ENCODE data around the gene HDAC9.

HDAC9 gene

DNA sequence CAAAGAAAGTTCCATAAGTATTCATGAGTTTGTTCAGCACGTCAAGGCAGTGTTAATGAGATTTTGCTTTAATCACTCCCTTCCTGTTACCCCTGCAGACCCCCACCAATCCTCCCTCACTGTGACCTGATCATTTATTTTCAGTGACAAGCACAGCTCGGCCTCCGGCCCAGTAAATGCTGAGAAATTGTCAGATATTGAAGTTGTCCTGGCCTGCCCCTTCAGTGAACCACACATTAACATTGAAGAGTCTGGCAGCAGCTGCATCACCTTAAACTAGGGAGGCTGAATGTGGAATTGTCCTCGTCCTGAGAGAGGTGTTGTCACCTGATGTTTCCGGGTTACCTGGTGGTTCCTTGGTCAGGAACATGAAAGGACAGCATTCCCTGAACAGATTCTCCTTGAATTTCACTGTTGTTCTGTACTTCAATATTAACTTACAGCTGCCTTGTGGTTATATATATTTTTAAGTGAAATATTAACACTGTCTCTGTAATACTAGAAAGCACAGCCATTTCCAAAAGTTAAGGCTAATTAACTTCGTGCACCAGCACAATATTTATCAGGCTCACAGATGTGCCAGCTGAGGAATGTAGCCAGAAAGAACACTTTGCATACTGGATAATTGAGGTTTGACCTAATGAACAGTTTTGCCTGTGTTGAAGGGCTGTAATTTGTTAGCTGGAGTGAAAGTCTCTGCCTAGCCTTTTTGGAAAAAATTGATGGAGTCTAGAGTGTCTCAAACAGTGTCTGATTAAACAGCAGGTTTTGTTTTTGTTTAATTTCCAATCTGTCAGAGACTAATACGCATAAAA, 265.3 kb downstream of the HDAC9 start:
- H3K27me3 ChIP-seq (ENCODE audit: control insufficient read depth, insufficient read depth, low read length): no peaks in the 10 kb centered on the region
- H3K36me3 ChIP-seq (ENCODE audit: control insufficient read depth, insufficient read depth, low read length): no peaks in the 10 kb centered on the region
- H3K4me3 ChIP-seq (ENCODE audit: low read depth, low read length): no peak overlapping the region
- no peak overlapping the region for H3K9ac ChIP-seq (ENCODE audit: low read depth, low read length)
- H3K27ac ChIP-seq (ENCODE audit: low read depth, low read length): no peak overlapping the region
- H3K9me3 ChIP-seq (ENCODE audit: control insufficient read depth, insufficient read depth, low read length): no peaks in the 10 kb centered on the region
- peaks cover 10% of the 10 kb centered on the region; the same call in 1 of the 2 replicates for H3K4me1 ChIP-seq (ENCODE audit: control insufficient read depth, insufficient read depth, low read length)

- Histone ChIP-seq H3K36me3 (ENCODE audit: control insufficient read depth, insufficient read depth, low read length) (no peaks in the 10 kb centered on the region), H3K9me3 (ENCODE audit: control insufficient read depth, insufficient read depth, low read length) (no peaks in the 10 kb centered on the region), H3K9ac (ENCODE audit: low read depth, low read length) (no peak overlapping the region), H3K4me3 (ENCODE audit: low read depth, low read length) (no peak overlapping the region), H3K27me3 (ENCODE audit: control insufficient read depth, insufficient read depth, low read length) (no peaks in the 10 kb centered on the region), H3K27ac (ENCODE audit: low read depth, low read length) (no peak overlapping the region), H3K4me1 (ENCODE audit: control insufficient read depth, insufficient read depth, low read length) (peaks cover 10% of the 10 kb centered on the region; the same call in 1 of the 2 replicates)
Measured at GRCh38 chr7:18762189-18762588, 266.6 kb downstream of the HDAC9 start.

GRCh38 chr7:18768256-18768655, 272.7 kb downstream of the HDAC9 start:
- Histone ChIP-seq H3K36me3 (ENCODE audit: control insufficient read depth, insufficient read depth, low read length) (no peaks in the 10 kb centered on the region), H3K4me1 (ENCODE audit: control insufficient read depth, insufficient read depth, low read length) (no peaks in the 10 kb centered on the region), H3K4me3 (ENCODE audit: low read depth, low read length) (no peak overlapping the region), H3K9me3 (ENCODE audit: control insufficient read depth, insufficient read depth, low read length) (no peaks in the 10 kb centered on the region), H3K27me3 (ENCODE audit: control insufficient read depth, insufficient read depth, low read length) (no peaks in the 10 kb centered on the region), H3K9ac (ENCODE audit: low read depth, low read length) (no peak overlapping the region), H3K27ac (ENCODE audit: low read depth, low read length) (no peak overlapping the region)

- Histone ChIP-seq H3K4me3 (ENCODE audit: low read depth, low read length) (no peak overlapping the region), H3K9me3 (ENCODE audit: control insufficient read depth, insufficient read depth, low read length) (no peaks in the 10 kb centered on the region), H3K9ac (ENCODE audit: low read depth, low read length) (no peak overlapping the region), H3K27ac (ENCODE audit: low read depth, low read length) (no peak overlapping the region), H3K4me1 (ENCODE audit: control insufficient read depth, insufficient read depth, low read length) (no peaks in the 10 kb centered on the region), H3K27me3 (ENCODE audit: control insufficient read depth, insufficient read depth, low read length) (no peaks in the 10 kb centered on the region), H3K36me3 (ENCODE audit: control insufficient read depth, insufficient read depth, low read length) (no peaks in the 10 kb centered on the region)
Measured at GRCh38 chr7:18770154-18770811, 274.7 kb downstream of the HDAC9 start.

DNA sequence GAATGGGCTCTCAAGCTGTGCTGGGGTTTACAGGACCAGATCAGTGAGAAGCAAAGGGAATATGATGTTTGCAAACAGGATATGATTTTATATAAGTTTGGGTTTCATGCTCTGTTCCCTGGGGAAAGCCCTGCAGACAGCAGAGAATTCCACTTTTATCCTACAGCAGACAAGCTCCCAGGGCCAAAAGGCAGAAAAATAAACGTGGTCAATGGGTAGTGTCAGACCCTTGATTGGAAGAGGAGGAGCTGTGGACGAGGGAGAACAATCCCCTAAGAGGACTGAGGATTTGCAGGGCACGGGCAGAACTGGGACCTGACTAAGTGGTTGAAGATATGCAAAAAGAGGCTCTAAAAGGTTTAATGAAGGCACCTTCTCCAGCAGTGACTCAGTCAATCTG, 275.3 kb downstream of the HDAC9 start:
- H3K9ac ChIP-seq (ENCODE audit: low read depth, low read length): no peak overlapping the region
- no peaks in the 10 kb centered on the region for H3K27me3 ChIP-seq (ENCODE audit: control insufficient read depth, insufficient read depth, low read length)
- no peak overlapping the region for H3K4me3 ChIP-seq (ENCODE audit: low read depth, low read length)
- H3K36me3 ChIP-seq (ENCODE audit: control insufficient read depth, insufficient read depth, low read length): no peaks in the 10 kb centered on the region
- H3K27ac ChIP-seq (ENCODE audit: low read depth, low read length): no peak overlapping the region
- H3K9me3 ChIP-seq (ENCODE audit: control insufficient read depth, insufficient read depth, low read length): no peaks in the 10 kb centered on the region
- no peaks in the 10 kb centered on the region for H3K4me1 ChIP-seq (ENCODE audit: control insufficient read depth, insufficient read depth, low read length)

DNA sequence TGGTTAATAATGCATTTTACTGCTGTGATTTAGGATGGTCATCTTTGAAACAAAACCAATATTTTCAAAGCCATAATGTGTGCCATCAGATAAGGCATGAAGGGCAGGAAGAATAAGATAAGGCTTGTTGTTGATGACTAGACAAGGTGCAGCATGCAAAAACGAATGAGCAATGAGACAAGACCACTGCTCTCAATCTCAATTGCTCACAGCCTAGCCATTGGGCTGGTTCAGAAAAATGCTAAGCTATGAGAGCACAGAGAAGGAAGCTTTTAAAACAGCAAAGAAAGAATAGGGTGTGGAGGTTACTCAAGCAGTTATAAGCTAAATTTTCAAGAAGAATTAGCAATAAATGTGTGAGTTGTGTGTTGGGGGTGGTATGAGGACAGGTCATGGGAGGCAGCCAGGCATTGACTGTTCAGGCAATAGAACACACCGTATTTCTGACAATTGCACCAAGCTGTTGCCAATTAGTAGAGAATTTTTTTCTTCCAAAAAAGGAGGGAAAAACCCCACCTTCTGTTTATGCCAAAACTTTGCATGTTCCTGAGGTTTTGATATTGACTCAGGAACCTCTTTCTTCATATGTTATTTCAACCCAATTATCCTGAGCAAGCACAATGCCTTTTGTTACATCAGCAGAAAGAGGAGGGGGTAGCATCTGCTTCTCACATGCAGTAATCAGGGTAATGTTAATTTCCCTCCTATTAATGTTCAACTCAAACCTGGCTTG, 276.5 kb downstream of the HDAC9 start:
- Histone ChIP-seq H3K4me1 (ENCODE audit: control insufficient read depth, insufficient read depth, low read length) (no peaks in the 10 kb centered on the region), H3K36me3 (ENCODE audit: control insufficient read depth, insufficient read depth, low read length) (no peaks in the 10 kb centered on the region), H3K4me3 (ENCODE audit: low read depth, low read length) (no peak overlapping the region), H3K27ac (ENCODE audit: low read depth, low read length) (no peak overlapping the region), H3K9ac (ENCODE audit: low read depth, low read length) (no peak overlapping the region), H3K27me3 (ENCODE audit: control insufficient read depth, insufficient read depth, low read length) (no peaks in the 10 kb centered on the region), H3K9me3 (ENCODE audit: control insufficient read depth, insufficient read depth, low read length) (no peaks in the 10 kb centered on the region)

GRCh38 chr7:18772567-18772965, 277.0 kb downstream of the HDAC9 start:
- H3K4me3 ChIP-seq (ENCODE audit: low read depth, low read length): no peak overlapping the region
- no peak overlapping the region for H3K27ac ChIP-seq (ENCODE audit: low read depth, low read length)
- H3K36me3 ChIP-seq (ENCODE audit: control insufficient read depth, insufficient read depth, low read length): no peaks in the 10 kb centered on the region
- H3K27me3 ChIP-seq (ENCODE audit: control insufficient read depth, insufficient read depth, low read length): no peaks in the 10 kb centered on the region
- H3K9me3 ChIP-seq (ENCODE audit: control insufficient read depth, insufficient read depth, low read length): no peaks in the 10 kb centered on the region
- H3K4me1 ChIP-seq (ENCODE audit: control insufficient read depth, insufficient read depth, low read length): no peaks in the 10 kb centered on the region
- no peak overlapping the region for H3K9ac ChIP-seq (ENCODE audit: low read depth, low read length)

DNA sequence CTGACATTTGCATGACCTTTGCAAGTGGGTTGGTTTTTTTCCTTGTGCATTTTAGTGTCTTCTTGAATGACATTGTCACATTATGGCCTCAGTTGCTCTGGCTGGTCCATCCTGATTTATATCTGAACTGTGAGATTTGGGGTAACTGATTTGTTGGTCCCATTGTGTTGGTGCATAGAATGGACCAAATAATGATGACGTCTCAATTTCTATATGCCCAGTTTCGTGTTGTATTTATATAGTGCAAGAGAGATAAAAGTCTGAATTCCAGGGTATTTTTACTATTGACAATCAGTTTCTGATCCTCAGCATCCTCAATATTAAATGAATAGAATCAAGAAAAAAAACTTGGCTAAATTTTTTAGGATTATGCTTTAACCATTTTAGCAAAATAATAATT, 281.8 kb downstream of the HDAC9 start:
- H3K36me3 ChIP-seq (ENCODE audit: control insufficient read depth, insufficient read depth, low read length): no peaks in the 10 kb centered on the region
- H3K27ac ChIP-seq (ENCODE audit: low read depth, low read length): no peak overlapping the region
- no peak overlapping the region for H3K9ac ChIP-seq (ENCODE audit: low read depth, low read length)
- H3K27me3 ChIP-seq (ENCODE audit: control insufficient read depth, insufficient read depth, low read length): no peaks in the 10 kb centered on the region
- peaks cover 3% of the 10 kb centered on the region; the same call in 1 of the 2 replicates for H3K4me1 ChIP-seq (ENCODE audit: control insufficient read depth, insufficient read depth, low read length)
- H3K9me3 ChIP-seq (ENCODE audit: control insufficient read depth, insufficient read depth, low read length): no peaks in the 10 kb centered on the region
- H3K4me3 ChIP-seq (ENCODE audit: low read depth, low read length): no peak overlapping the region

DNA sequence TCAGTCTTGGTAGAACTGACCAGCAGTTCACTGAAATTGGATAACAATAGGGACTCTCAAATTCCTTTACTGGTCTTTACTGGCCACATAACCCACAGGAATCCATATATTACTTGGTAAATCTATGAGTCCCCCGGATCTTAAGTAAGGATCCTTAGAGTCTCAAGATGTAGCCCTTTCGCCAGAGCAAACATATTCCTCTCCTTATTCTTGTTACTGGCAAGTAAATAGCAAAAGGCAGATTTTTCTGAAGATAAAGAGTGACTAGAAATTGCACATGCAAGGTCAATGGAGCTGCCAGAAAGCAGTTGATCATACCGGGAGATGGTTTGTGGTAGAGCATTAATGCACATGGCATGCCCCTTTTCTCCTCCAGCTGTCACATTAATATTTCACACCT, 283.0 kb downstream of the HDAC9 start:
- Histone ChIP-seq H3K27me3 (ENCODE audit: control insufficient read depth, insufficient read depth, low read length) (no peaks in the 10 kb centered on the region), H3K4me1 (ENCODE audit: control insufficient read depth, insufficient read depth, low read length) (peaks cover 3% of the 10 kb centered on the region; the same call in 1 of the 2 replicates), H3K9me3 (ENCODE audit: control insufficient read depth, insufficient read depth, low read length) (no peaks in the 10 kb centered on the region), H3K36me3 (ENCODE audit: control insufficient read depth, insufficient read depth, low read length) (no peaks in the 10 kb centered on the region), H3K4me3 (ENCODE audit: low read depth, low read length) (no peak overlapping the region), H3K9ac (ENCODE audit: low read depth, low read length) (no peak overlapping the region), H3K27ac (ENCODE audit: low read depth, low read length) (no peak overlapping the region)

- H3K4me3 ChIP-seq (ENCODE audit: low read depth, low read length): no peak overlapping the region
- no peaks in the 10 kb centered on the region for H3K27me3 ChIP-seq (ENCODE audit: control insufficient read depth, insufficient read depth, low read length)
- peaks cover 3% of the 10 kb centered on the region; the same call in 1 of the 2 replicates for H3K4me1 ChIP-seq (ENCODE audit: control insufficient read depth, insufficient read depth, low read length)
- H3K27ac ChIP-seq (ENCODE audit: low read depth, low read length): no peak overlapping the region
- no peaks in the 10 kb centered on the region for H3K36me3 ChIP-seq (ENCODE audit: control insufficient read depth, insufficient read depth, low read length)
- H3K9ac ChIP-seq (ENCODE audit: low read depth, low read length): no peak overlapping the region
- no peaks in the 10 kb centered on the region for H3K9me3 ChIP-seq (ENCODE audit: control insufficient read depth, insufficient read depth, low read length)
Measured at GRCh38 chr7:18780266-18780665, 284.7 kb downstream of the HDAC9 start.

DNA sequence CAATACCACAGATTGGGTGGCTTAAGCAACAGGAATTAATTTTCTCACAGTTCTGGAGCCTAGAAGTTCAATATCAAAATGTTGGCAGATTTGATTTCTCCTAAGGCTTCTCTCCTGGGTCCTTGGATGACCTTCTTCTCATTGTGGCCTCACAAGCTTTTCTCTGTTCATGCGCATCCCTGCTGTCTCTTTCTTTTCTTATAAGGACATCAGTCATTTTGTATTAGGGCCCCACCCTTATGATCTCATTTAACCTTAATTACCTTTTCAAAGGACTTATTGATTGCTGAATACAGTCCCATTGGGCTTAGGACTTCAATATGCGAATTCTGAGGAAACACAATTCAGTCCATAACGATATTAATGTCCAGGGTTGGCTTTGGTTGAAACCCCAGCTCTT, 285.4 kb downstream of the HDAC9 start:
- H3K36me3 ChIP-seq (ENCODE audit: control insufficient read depth, insufficient read depth, low read length): no peaks in the 10 kb centered on the region

More for the DNA sequence above, 285.4 kb downstream of the HDAC9 start:
- no peak overlapping the region for H3K9ac ChIP-seq (ENCODE audit: low read depth, low read length)
- H3K9me3 ChIP-seq (ENCODE audit: control insufficient read depth, insufficient read depth, low read length): no peaks in the 10 kb centered on the region
- peaks cover 3% of the 10 kb centered on the region; the same call in 1 of the 2 replicates for H3K4me1 ChIP-seq (ENCODE audit: control insufficient read depth, insufficient read depth, low read length)
- H3K4me3 ChIP-seq (ENCODE audit: low read depth, low read length): no peak overlapping the region
- no peaks in the 10 kb centered on the region for H3K27me3 ChIP-seq (ENCODE audit: control insufficient read depth, insufficient read depth, low read length)
- no peak overlapping the region for H3K27ac ChIP-seq (ENCODE audit: low read depth, low read length)

Data from HUES48 (cell line).